PC-9 (cell line): ENCODE measurements around the gene UCHL1. TPM values are rescaled to one million over a fixed set of nuclear protein-coding genes. Genes with fewer than 3 reads are reported as not detected.

Experiments used
- BruUV-seq: library from RNA; stranded (reverse); fragments of 400-500 nt; replicated peaks from 2 replicates; lab custom pipeline; 2021; lab: Mats Ljungman, UMichigan
- CTCF ChIA-PET: fragments of 300-600 bp; sonication (Branson Sonifier 250); formaldehyde crosslinking; loops from one replicate; lab custom pipeline; 2022; ENCODE audit warnings: antibody characterized with exemption; lab: Charles Lee
- POLR2A ChIA-PET: fragments of 300-600 bp; sonication (Branson Sonifier 250); formaldehyde crosslinking; loops from one replicate; lab custom pipeline; 2022; ENCODE audit warnings: antibody characterized with exemption; ENCODE audit not compliant: unreplicated experiment; lab: Charles Lee
- DNase-seq, 2 experiments: peaks; one replicate each; pipeline versions ENCODE4 v3.0.0 to v3.0.0-alpha.2; 2015 to 2022; ENCODE audit warnings: mixed read lengths in 1 of 2
- H2AFZ ChIP-seq: fragments of 200-600 bp; sonication (generic); 2 replicates; pipeline ENCODE4 v1.8.1; 2017; ENCODE audit warnings: antibody characterized with exemption
- H3F3A ChIP-seq: fragments of 200-600 bp; sonication (generic); 2 replicates; pipeline ENCODE4 v1.8.1; 2017; ENCODE audit warnings: antibody characterized with exemption, mild to moderate bottlenecking, low read depth; ENCODE audit not compliant: insufficient read depth
- H3K27ac ChIP-seq: fragments of 200-600 bp; sonication (generic); 2 replicates; pipeline ENCODE4 v1.6.1; 2016; ENCODE audit warnings: mixed run types
- H3K27me3 ChIP-seq: fragments of 200-600 bp; sonication (generic); 2 replicates; pipeline ENCODE4 v1.6.1; 2016; ENCODE audit warnings: low read depth, mixed run types; ENCODE audit not compliant: insufficient read depth
- H3K36me3 ChIP-seq: fragments of 200-600 bp; sonication (generic); 2 replicates; pipeline ENCODE4 v1.6.1; 2016; ENCODE audit warnings: low read depth, mixed run types
- H3K4me1 ChIP-seq: fragments of 200-600 bp; sonication (generic); replicated peaks from 2 replicates; pipeline ENCODE4 v1.6.1; 2016; ENCODE audit warnings: mixed run types; ENCODE audit not compliant: insufficient read depth
- H3K4me2 ChIP-seq: fragments of 200-600 bp; sonication (generic); 2 replicates; pipeline ENCODE4 v1.6.1; 2017; ENCODE audit warnings: mixed run types
- H3K4me3 ChIP-seq: fragments of 200-600 bp; sonication (generic); 2 replicates; pipeline ENCODE4 v1.6.1; 2016; ENCODE audit warnings: mixed run types
- H3K79me2 ChIP-seq: fragments of 200-600 bp; sonication (generic); 2 replicates; pipeline ENCODE4 v1.6.1; 2017; ENCODE audit warnings: low read depth, mixed run types
- H3K9me2 ChIP-seq: fragments of 200-600 bp; sonication (generic); 2 replicates; pipeline ENCODE4 v1.8.1; 2017; ENCODE audit warnings: mild to moderate bottlenecking; ENCODE audit not compliant: insufficient read depth
- H3K9me3 ChIP-seq: fragments of 200-600 bp; sonication (generic); 2 replicates; pipeline ENCODE4 v1.8.1; 2016; ENCODE audit warnings: low read depth; ENCODE audit not compliant: insufficient read depth
- H4K20me1 ChIP-seq: fragments of 200-600 bp; sonication (generic); 2 replicates; pipeline ENCODE4 v1.8.1; 2017; ENCODE audit not compliant: insufficient read depth
- EZH2 ChIP-seq: fragments of 200-600 bp; sonication (generic); IDR thresholded peaks from 2 replicates; pipeline ENCODE4 v1.8.0; 2017; ENCODE audit warnings: antibody characterized with exemption, low read depth
- intact Hi-C: fragments of 100-400 bp; cut with micrococcal nuclease; formaldehyde crosslinking; loops from one replicate; pipeline ENCODE4 v1.10.0; 2022; ENCODE audit not compliant: unreplicated experiment
- total RNA-seq: library from RNA; stranded (reverse); gene quantifications from 2 replicates; pipeline ENCODE4 v1.2.3, GENCODE V29; 2021
- TF ChIP-seq, protein P1 (sequence below): fragments of 200-600 bp; sonication (generic); conservative IDR thresholded peaks from 2 replicates; pipeline ENCODE4 v1.6.1; 2017; ENCODE audit warnings: mixed run types, antibody characterized with exemption, mild to moderate bottlenecking, moderate library complexity

UCHL1 gene
- total RNA-seq, 1 experiment from 2014 or later: 1,253 TPM

DNA sequence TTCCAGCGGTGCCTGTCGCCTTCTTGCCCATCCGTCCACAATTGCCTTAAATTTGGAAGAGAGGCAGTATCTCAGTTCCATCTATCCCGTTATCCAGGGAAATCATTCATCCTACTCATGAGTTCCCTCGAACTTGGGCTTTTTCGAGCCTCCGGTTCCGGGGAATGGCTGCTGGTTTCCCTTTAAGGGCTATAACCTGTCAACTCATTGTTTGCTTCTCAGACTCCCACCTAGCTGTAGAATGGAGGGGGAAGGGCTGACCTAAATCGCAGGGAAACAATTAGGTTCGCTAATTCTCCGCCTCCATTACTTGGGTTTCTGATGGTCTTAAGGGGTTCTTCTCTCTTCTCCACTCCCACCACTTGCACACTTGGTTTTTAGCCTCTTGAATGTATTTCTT lies 1.2 kb downstream of the UCHL1 start:
- BruUV-seq: TSS peak; percentile 37
- peak overlapping the region; percentile 90; the same call in 1 of the 2 replicates for H3K27ac ChIP-seq
- H3K4me1 ChIP-seq: peaks cover 33% of the 10 kb centered on the region
- ChIA-PET CTCF (interaction anchor here (0.7 kb wide), 1 partner anchor 328 kb away, joined by 4 read pairs; no protein-coding TSS in a partner anchor), POLR2A (interaction anchor here (0.6 to 0.9 kb wide), 2 partner anchors 42 to 265 kb away, joined by 5 to 8 read pairs; no protein-coding TSS in a partner anchor)
- DNase-seq: no peak
- H3K4me3 ChIP-seq: peak overlapping the region; percentile 99
- H3K27me3 ChIP-seq: no peaks in the 10 kb centered on the region
- no peaks in the 10 kb centered on the region for H3K9me2 ChIP-seq
- H3K4me2 ChIP-seq: peak overlapping the region; percentile 93
- TF ChIP-seq, protein P1, sequence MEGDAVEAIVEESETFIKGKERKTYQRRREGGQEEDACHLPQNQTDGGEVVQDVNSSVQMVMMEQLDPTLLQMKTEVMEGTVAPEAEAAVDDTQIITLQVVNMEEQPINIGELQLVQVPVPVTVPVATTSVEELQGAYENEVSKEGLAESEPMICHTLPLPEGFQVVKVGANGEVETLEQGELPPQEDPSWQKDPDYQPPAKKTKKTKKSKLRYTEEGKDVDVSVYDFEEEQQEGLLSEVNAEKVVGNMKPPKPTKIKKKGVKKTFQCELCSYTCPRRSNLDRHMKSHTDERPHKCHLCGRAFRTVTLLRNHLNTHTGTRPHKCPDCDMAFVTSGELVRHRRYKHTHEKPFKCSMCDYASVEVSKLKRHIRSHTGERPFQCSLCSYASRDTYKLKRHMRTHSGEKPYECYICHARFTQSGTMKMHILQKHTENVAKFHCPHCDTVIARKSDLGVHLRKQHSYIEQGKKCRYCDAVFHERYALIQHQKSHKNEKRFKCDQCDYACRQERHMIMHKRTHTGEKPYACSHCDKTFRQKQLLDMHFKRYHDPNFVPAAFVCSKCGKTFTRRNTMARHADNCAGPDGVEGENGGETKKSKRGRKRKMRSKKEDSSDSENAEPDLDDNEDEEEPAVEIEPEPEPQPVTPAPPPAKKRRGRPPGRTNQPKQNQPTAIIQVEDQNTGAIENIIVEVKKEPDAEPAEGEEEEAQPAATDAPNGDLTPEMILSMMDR: no peak
- no peak for TF ChIP-seq EZH2
- no peaks in the 10 kb centered on the region for H3K9me3 ChIP-seq
- H2AFZ ChIP-seq: no peak overlapping the region
- peaks cover 61% of the 10 kb centered on the region for H3F3A ChIP-seq
- H4K20me1 ChIP-seq: peaks cover 48% of the 10 kb centered on the region
- peaks cover 54% of the 10 kb centered on the region for H3K79me2 ChIP-seq
- intact Hi-C loops: loop anchor here (2.0 kb wide), 2 partner anchors 349 to 677 kb away; partner anchors contain the start of gene TMEM33
- H3K36me3 ChIP-seq: peaks cover 52% of the 10 kb centered on the region

DNA sequence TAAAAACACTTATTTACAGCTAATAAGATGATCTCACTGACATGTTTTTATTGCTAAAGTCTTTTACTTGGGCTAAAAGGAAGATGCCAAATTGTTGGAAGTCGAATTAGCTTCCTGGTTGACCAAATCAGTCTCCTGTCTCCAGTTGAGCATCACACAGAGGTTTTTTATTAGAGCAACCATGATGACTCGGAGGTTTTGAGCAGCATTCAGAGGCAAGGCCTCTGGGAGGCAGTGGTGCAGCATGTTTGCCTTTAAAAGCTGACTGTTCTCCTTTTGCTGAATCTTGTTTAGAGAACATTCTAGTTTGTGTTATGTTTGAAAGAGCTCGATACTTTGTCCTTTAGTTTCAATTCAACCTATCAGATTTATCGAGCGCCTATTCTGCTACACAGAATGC lies 2.1 kb downstream of the UCHL1 start:
- no peaks in the 10 kb centered on the region for H3K27me3 ChIP-seq
- TF ChIP-seq, protein P1: peak; percentile 51; the same call in 1 of the 2 replicates
- no peak for TF ChIP-seq EZH2
- peaks cover 33% of the 10 kb centered on the region for H3K4me1 ChIP-seq
- ChIA-PET CTCF (interaction anchor here (0.7 kb wide), 2 partner anchors 334 to 940 kb away, joined by 3 read pairs; no protein-coding TSS in a partner anchor), POLR2A (interaction anchor here (0.7 kb wide), 4 partner anchors 41 to 650 kb away, joined by 4 to 6 read pairs (median 5); no protein-coding TSS in a partner anchor)
- intact Hi-C loops: no loop called here
- peaks cover 70% of the 10 kb centered on the region for H3F3A ChIP-seq
- H3K9me2 ChIP-seq: no peaks in the 10 kb centered on the region
- H3K27ac ChIP-seq: peak overlapping the region; percentile 90
- peaks cover 54% of the 10 kb centered on the region for H3K79me2 ChIP-seq
- peak; percentile 45 to 75 for DNase-seq
- H3K9me3 ChIP-seq: no peaks in the 10 kb centered on the region
- peak overlapping the region; percentile 93 for H3K4me2 ChIP-seq
- no peak overlapping the region for H2AFZ ChIP-seq
- peaks cover 57% of the 10 kb centered on the region for H4K20me1 ChIP-seq
- peak overlapping the region; percentile 99 for H3K4me3 ChIP-seq
- peaks cover 61% of the 10 kb centered on the region for H3K36me3 ChIP-seq
- no TSS peak for BruUV-seq

DNA sequence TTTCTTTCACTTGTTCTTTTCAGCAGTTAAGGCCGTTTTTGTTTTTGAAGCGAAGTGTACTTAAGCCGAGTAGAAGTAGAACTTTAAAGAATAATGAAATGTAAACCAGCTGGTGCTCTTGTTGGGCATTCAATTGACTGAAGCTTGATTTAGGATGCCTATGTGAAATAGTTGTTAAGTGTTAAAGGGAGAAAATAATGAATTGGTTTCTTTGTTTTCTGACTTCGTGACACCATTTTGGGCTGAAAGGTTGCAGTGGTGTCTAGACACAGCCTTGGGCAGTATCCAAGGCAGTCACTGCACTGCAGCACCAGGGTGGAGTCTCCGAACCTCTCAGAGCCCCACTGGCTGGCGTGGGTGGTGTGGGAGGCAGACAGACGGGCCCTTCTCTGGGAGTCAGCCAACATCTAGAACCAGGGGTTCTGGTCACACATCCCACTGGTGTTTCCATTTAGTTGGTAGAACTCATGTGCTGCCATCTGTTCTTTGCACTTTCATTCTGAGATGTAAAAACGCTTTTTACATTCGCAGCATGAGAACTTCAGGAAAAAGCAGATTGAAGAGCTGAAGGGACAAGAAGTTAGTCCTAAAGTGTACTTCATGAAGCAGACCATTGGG lies 3.5 kb downstream of the UCHL1 start:
- peaks cover 54% of the 10 kb centered on the region for H3K79me2 ChIP-seq
- 0 out of 2 replicates have a peak overlapping the region, but pooled peaks have one; percentile 90 for H3K27ac ChIP-seq
- no peaks in the 10 kb centered on the region for H3K9me3 ChIP-seq
- H3K4me1 ChIP-seq: peaks cover 31% of the 10 kb centered on the region
- ChIA-PET POLR2A (interaction anchor here (0.8 kb wide), 1 partner anchor 9 kb away, joined by 7 read pairs; no protein-coding TSS in a partner anchor), CTCF (no interaction called here)
- H3K36me3 ChIP-seq: peaks cover 76% of the 10 kb centered on the region
- peaks cover 71% of the 10 kb centered on the region for H4K20me1 ChIP-seq
- TF ChIP-seq, protein P1: no peak
- no peak for TF ChIP-seq EZH2
- H3K27me3 ChIP-seq: no peaks in the 10 kb centered on the region
- no peak for DNase-seq
- no peak overlapping the region for H2AFZ ChIP-seq
- H3K4me2 ChIP-seq: peak overlapping the region; percentile 93
- H3K9me2 ChIP-seq: no peaks in the 10 kb centered on the region
- intact Hi-C loops: no loop called here
- peaks cover 83% of the 10 kb centered on the region for H3F3A ChIP-seq
- no peak overlapping the region; the same call in 1 of the 2 replicates for H3K4me3 ChIP-seq
- BruUV-seq: no TSS peak
